HFF-Myc (cell line): ENCODE results near the gene PELI3.

Experiments used
- DNase-seq: peaks from one replicate; pipeline ENCODE4 v3.0.0-alpha.2; 2011; ENCODE audit warnings: low read depth; ENCODE audit errors: extremely low read depth
- H3K4me3 ChIP-seq: replicated peaks from 2 replicates; pipeline ENCODE4 v1.5.1; 2011; ENCODE audit warnings: low read depth, mild to moderate bottlenecking, control low read depth, low read length
- TF ChIP-seq, protein P1 (sequence below): IDR thresholded peaks from 2 replicates; pipeline ENCODE4 v1.5.1; 2012; ENCODE audit warnings: mild to moderate bottlenecking, low read depth, low read length, control low read depth; ENCODE audit errors: missing control alignments

PELI3 gene

DNA sequence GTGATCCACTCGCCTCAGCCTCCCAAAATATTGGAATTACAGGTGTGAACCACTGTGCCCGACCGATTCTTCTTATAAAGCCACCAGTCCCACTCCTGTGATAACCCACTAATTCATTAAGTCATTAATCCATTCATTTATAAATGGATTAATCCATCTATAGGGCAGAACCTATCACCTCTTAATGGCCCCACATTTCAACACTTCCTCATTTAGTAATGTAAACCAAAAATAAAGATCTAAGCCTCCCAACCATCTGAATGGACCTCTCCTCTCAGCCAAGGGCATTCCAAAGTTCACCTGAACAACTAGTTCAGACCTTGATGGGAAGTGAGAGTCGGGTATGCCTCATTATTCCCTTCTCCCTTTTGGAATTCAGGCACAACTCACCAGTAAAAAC is 18.2 kb upstream of the PELI3 start:
- no peak for DNase-seq
- TF ChIP-seq, protein P1, sequence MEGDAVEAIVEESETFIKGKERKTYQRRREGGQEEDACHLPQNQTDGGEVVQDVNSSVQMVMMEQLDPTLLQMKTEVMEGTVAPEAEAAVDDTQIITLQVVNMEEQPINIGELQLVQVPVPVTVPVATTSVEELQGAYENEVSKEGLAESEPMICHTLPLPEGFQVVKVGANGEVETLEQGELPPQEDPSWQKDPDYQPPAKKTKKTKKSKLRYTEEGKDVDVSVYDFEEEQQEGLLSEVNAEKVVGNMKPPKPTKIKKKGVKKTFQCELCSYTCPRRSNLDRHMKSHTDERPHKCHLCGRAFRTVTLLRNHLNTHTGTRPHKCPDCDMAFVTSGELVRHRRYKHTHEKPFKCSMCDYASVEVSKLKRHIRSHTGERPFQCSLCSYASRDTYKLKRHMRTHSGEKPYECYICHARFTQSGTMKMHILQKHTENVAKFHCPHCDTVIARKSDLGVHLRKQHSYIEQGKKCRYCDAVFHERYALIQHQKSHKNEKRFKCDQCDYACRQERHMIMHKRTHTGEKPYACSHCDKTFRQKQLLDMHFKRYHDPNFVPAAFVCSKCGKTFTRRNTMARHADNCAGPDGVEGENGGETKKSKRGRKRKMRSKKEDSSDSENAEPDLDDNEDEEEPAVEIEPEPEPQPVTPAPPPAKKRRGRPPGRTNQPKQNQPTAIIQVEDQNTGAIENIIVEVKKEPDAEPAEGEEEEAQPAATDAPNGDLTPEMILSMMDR = no peak
- no peak overlapping the region for H3K4me3 ChIP-seq

DNA sequence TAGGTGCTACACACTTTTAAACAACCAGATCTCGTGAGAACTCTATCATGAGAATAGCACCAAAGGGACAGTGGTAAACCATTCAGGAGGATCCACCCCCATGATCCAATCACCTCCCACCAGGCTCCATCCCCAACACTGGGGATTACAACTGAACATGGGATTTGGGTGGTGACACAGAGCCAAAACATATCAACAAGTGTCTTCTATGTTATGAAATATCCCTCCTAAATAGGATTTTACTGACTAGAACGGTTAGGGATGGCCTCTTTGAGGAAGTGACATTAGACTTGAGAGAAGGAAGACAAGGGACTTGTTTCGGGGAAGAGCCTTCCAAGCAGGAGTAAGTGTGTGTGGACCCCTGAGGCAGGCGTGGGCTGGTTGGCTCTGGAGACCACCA is 16.1 kb upstream of the PELI3 start:
- no peak overlapping the region for H3K4me3 ChIP-seq
- TF ChIP-seq, protein P1 = no peak
- DNase-seq = no peak

DNA sequence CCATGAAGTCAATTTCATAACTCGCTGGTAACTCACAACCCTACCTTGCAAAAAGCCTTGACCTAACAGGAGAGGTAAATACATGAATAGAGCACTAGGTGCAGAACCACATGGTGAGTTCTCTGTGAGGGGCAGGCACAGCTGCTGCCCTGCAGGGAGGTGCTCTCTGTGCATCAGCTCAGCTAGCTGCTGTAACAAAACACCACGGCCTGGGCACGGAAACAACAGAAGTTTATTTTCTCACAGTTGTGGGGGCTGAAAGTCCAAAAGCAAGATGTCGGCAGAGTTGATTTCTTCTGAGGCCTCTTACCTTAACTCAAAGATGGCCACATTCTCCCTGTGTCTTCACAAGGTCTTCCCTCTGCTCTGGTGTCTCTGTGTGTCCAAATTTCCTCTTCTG is 15.0 kb upstream of the PELI3 start:
- TF ChIP-seq, protein P1 = no peak
- no peak overlapping the region for H3K4me3 ChIP-seq
- DNase-seq = no peak

DNA sequence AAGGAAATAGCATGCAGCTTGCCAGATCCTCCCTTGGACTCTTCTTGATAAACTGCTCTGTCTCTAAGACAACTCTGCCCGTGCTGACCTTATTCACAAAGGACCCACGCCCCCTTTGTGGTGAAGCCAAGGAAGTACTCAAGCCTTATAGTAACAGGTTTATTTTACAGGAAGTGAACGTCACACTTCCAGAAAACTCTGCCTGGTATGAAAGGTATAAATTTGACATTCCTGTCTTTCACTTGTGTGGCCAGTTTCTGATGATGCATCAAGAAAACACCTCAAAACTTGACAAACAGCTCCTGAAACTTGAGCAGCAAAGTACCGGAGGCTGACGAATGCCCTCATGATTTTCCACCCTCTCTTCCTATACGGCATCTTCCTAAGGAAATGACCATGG is 12.5 kb upstream of the PELI3 start:
- no peak for DNase-seq
- TF ChIP-seq, protein P1 = no peak
- H3K4me3 ChIP-seq = no peak overlapping the region

DNA sequence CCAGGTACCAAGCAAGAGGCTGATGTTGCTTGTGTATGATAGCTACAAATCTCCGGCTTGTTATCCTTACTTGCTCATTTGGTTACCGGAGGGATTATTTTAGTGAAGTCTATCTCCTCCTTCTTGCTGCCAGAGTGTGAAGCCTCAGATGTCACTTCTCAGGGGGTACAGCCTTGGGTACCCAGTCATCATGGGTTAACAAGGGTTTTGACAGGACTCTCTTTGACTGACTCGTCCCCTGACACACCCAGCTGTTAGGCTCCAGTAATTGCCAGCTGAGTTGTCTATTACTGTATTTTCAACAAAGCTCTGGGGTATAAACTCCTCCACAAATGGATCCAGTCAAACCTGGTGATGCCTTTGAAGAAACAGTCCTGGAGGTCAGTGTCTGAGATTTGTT is 11.9 kb upstream of the PELI3 start:
- no peak for DNase-seq
- TF ChIP-seq, protein P1 = no peak
- H3K4me3 ChIP-seq = no peak overlapping the region

DNA sequence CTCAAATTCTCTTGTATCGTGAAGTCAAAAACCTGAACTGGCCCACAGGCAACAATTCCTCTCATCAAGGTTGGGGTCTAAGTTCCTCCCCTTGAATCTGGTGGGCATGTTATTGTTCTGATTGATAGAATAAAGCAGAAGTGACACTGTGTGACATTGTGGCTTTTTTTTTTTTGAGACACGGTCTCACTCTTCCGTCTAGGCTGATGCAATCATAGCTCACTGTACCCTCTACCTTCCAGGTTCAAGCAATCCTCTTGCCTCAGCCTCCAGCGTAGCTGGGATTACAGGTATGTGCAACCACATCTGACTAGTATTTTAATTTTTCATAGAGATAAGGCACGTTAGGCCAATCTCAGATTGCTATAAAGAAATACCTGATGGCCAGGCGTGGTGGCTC is 8.9 kb upstream of the PELI3 start:
- TF ChIP-seq, protein P1 = no peak
- no peak for DNase-seq
- no peak overlapping the region for H3K4me3 ChIP-seq

DNA sequence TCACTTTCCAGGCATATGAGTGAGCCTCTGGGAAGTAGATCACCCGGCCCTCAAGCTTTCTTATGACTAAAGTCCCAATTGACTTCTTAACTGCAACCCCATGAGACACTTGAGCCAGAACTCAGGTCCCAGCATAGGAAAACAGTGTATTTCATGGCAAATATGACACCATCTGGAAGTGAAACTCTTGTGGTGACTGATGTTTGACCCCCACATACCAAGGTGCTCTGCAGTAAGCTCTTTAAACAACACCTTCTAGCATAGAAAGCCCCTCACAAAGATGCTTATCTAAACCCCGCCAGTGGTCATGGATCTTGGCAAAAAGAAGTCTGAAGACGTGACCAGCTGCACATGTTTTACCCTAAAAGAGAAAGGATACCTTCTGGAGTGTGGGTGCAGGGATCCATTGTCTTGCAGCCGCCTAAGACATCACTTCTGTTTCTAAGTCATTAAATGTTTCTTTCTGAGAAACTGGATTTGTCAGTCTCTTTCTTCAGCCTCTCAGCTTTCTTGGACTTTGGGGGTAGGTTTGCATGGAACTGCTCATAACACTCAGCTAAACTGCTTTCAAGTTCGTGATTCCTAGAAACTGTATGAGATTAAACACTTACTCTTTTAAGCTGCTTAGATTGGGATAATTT is 7.4 kb upstream of the PELI3 start:
- DNase-seq = no peak
- TF ChIP-seq, protein P1 = no peak
- no peak overlapping the region for H3K4me3 ChIP-seq
